Caco-2 (cell line): ENCODE measurements around the gene ELF2. TPM values are rescaled to one million over a fixed set of nuclear protein-coding genes. Genes with fewer than 3 reads are reported as not detected.

Experiments used
- BruUV-seq: library from RNA; stranded (reverse); fragments of 400-500 nt; replicated peaks from 2 replicates; lab custom pipeline; 2021; lab: Mats Ljungman, UMichigan
- CTCF ChIA-PET: fragments of 300-600 bp; sonication (Branson Sonifier 250); formaldehyde crosslinking; loops from one replicate; lab custom pipeline; 2022; ENCODE audit warnings: antibody characterized with exemption; lab: Charles Lee
- POLR2A ChIA-PET: fragments of 300-600 bp; sonication (Branson Sonifier 250); formaldehyde crosslinking; loops from one replicate; lab custom pipeline; 2022; ENCODE audit warnings: antibody characterized with exemption; lab: Charles Lee
- DNase-seq, 2 experiments: peaks; one replicate each; pipeline versions ENCODE4 v3.0.0 to v3.0.0-alpha.2; 2020 to 2022
- H3K27me3 ChIP-seq: replicated peaks from 2 replicates; pipeline ENCODE4 v1.6.0; 2011; ENCODE audit warnings: low read length; ENCODE audit not compliant: control insufficient read depth, insufficient read depth
- H3K36me3 ChIP-seq: 2 replicates; pipeline ENCODE4 v1.5.1; 2011; ENCODE audit warnings: low read length; ENCODE audit not compliant: control insufficient read depth, insufficient read depth
- H3K4me1 ChIP-seq: fragments of 250-450 bp; sonication (Bioruptor Pico); 2 replicates; pipeline ENCODE4 v1.5.1; 2020; ENCODE audit warnings: mild to moderate bottlenecking
- H3K4me3 ChIP-seq: 2 replicates; pipeline ENCODE4 v1.5.1; 2011; ENCODE audit warnings: low read depth, mild to moderate bottlenecking, control low read depth, low read length
- H3K9me3 ChIP-seq: fragments of 250-450 bp; sonication (Bioruptor Pico); 2 replicates; pipeline ENCODE4 v1.5.1; 2020; ENCODE audit warnings: mild to moderate bottlenecking, moderate library complexity
- H3K27ac Mint-ChIP-seq: one replicate; pipeline ENCODE4 v1.8.0; 2022; ENCODE audit warnings: mixed read lengths; ENCODE audit not compliant: unreplicated experiment
- H3K27me3 Mint-ChIP-seq: one replicate; pipeline ENCODE4 v1.8.0; 2022; ENCODE audit warnings: mixed read lengths; ENCODE audit not compliant: insufficient read depth, unreplicated experiment
- H3K36me3 Mint-ChIP-seq: one replicate; pipeline ENCODE4 v1.8.0; 2022; ENCODE audit warnings: mild to moderate bottlenecking, mixed read lengths; ENCODE audit not compliant: insufficient read depth, unreplicated experiment
- H3K4me1 Mint-ChIP-seq: one replicate; pipeline ENCODE4 v1.8.0; 2022; ENCODE audit warnings: low read depth, mixed read lengths; ENCODE audit not compliant: unreplicated experiment
- H3K4me3 Mint-ChIP-seq: one replicate; pipeline ENCODE4 v1.8.0; 2022; ENCODE audit warnings: mild to moderate bottlenecking, moderate library complexity, mixed read lengths; ENCODE audit not compliant: unreplicated experiment
- H3K9me3 Mint-ChIP-seq: one replicate; pipeline ENCODE4 v1.8.0; 2022; ENCODE audit warnings: mixed read lengths; ENCODE audit not compliant: unreplicated experiment
- intact Hi-C: fragments of 100-400 bp; cut with micrococcal nuclease; formaldehyde crosslinking; loops from one replicate; pipeline ENCODE4 v1.10.0; 2022; ENCODE audit not compliant: unreplicated experiment
- total RNA-seq: library from RNA; stranded (reverse); gene quantifications from 2 replicates; pipeline ENCODE4 v1.2.3, GENCODE V29; 2022
- TF ChIP-seq, protein P1 (sequence below), 2 experiments: fragments of 200-600 bp in 1 of 2; IDR thresholded peaks; 1 replicate in 1 of 2; 2 replicates in 1 of 2; pipeline versions ENCODE4 v1.5.1 to v1.8.0; 2011 to 2022; ENCODE audit warnings: antibody characterized with exemption in 1 of 2, control low read depth in 1 of 2, inconsistent platforms in 1 of 2, low read depth in 1 of 2, low read length in 1 of 2, mild to moderate bottlenecking in 1 of 2, moderate library complexity in 1 of 2; ENCODE audit not compliant: insufficient read depth in 1 of 2, severe bottlenecking in 1 of 2, unreplicated experiment in 1 of 2

ELF2 gene
- total RNA-seq, 1 experiment from 2014 or later, result 53.2 TPM

GRCh38 chr4:139175646-139176301, 1.2 kb downstream of the ELF2 start:
- Histone ChIP-seq H3K36me3 (no peaks in the 10 kb centered on the region), H3K4me3 (peak overlapping the region; percentile 84), H3K9me3 (no peaks in the 10 kb centered on the region), H3K27me3 (no peaks in the 10 kb centered on the region), H3K4me1 (peaks cover 13% of the 10 kb centered on the region; the same call in 1 of the 2 replicates)
- no peaks in the 10 kb centered on the region for H3K9me3 Mint-ChIP-seq
- H3K36me3 Mint-ChIP-seq, result peaks cover 18% of the 10 kb centered on the region
- DNase-seq, result no peak
- TF ChIP-seq, protein P1, sequence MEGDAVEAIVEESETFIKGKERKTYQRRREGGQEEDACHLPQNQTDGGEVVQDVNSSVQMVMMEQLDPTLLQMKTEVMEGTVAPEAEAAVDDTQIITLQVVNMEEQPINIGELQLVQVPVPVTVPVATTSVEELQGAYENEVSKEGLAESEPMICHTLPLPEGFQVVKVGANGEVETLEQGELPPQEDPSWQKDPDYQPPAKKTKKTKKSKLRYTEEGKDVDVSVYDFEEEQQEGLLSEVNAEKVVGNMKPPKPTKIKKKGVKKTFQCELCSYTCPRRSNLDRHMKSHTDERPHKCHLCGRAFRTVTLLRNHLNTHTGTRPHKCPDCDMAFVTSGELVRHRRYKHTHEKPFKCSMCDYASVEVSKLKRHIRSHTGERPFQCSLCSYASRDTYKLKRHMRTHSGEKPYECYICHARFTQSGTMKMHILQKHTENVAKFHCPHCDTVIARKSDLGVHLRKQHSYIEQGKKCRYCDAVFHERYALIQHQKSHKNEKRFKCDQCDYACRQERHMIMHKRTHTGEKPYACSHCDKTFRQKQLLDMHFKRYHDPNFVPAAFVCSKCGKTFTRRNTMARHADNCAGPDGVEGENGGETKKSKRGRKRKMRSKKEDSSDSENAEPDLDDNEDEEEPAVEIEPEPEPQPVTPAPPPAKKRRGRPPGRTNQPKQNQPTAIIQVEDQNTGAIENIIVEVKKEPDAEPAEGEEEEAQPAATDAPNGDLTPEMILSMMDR (IDR thresholded peaks at IDR 0.05; ENCODE audit: insufficient read depth in 1 of 2, low read depth in 1 of 2, low read length in 1 of 2, severe bottlenecking in 1 of 2, unreplicated experiment in 1 of 2), result no peak
- no TSS peak for BruUV-seq
- peaks cover 6% of the 10 kb centered on the region for H3K4me1 Mint-ChIP-seq
- no peaks in the 10 kb centered on the region for H3K27me3 Mint-ChIP-seq
- H3K27ac Mint-ChIP-seq, result peak overlapping the region; percentile 92
- ChIA-PET CTCF (interaction anchor here (0.9 to 2.9 kb wide), 4 partner anchors 8 to 125 kb away, joined by 3 to 13 read pairs (median 4); partner anchors contain the start of gene NAA15), POLR2A (interaction anchor here (0.5 to 3.2 kb wide), 5 partner anchors 8 to 126 kb away, joined by 3 to 44 read pairs (median 4); partner anchors contain the start of genes NAA15 and NDUFC1)
- peak overlapping the region; percentile 87 for H3K4me3 Mint-ChIP-seq
- intact Hi-C loops, result loop anchor here (2.0 kb wide), 1 partner anchor 77 kb away; no protein-coding TSS in a partner anchor

DNA sequence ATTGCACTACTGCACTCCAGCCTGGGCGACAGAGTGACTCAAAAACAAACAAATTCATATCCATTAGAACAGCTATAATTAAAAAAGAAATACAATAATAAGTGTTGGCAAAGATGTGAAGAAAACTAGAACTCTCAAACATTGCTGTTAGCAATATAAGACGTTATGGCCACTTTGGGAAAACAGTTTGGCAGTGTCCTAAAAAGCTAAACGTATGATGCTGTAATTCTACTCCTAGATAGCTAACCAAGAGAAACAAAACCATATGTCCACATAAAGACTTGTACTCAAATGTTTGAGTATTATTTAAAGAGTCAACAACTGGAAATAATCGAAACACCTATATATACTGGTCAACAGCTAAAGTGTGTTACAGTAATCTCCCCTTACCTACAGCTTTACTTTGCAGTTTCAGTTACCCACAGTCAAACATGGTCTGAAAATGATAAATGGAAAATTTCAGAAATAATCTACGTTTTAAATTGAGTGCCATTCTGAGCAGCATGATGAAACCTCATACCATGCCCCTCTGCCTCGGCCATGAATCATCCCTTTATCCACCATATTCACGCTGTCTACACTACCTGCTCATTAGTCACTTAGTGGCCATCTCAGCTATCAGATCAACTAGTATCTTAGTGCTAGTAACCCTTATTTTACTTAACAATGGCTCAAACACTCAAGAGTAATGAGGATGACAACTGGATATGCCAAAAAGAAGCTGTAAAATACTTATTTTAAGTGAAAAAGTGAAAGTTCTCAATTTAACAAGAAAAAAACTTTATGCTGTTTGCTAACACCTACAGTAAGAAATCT, 4.9 kb downstream of the ELF2 start:
- no peak overlapping the region for H3K4me3 Mint-ChIP-seq
- POLR2A ChIA-PET, result no interaction called here
- no peaks in the 10 kb centered on the region for H3K27me3 ChIP-seq
- H3K27me3 Mint-ChIP-seq, result no peaks in the 10 kb centered on the region
- H3K36me3 ChIP-seq, result no peaks in the 10 kb centered on the region
- TF ChIP-seq, protein P1 (IDR thresholded peaks at IDR 0.05; ENCODE audit: insufficient read depth in 1 of 2, low read depth in 1 of 2, low read length in 1 of 2, severe bottlenecking in 1 of 2, unreplicated experiment in 1 of 2), result no peak
- H3K9me3 Mint-ChIP-seq, result no peaks in the 10 kb centered on the region
- H3K27ac Mint-ChIP-seq, result no peak overlapping the region
- H3K36me3 Mint-ChIP-seq, result peaks cover 12% of the 10 kb centered on the region
- H3K4me3 ChIP-seq, result no peak overlapping the region
- DNase-seq, result no peak
- CTCF ChIA-PET, result interaction anchor here (1.7 kb wide), 1 partner anchor 124 kb away, joined by 6 read pairs; no protein-coding TSS in a partner anchor
- peaks cover 18% of the 10 kb centered on the region for H3K4me1 ChIP-seq
- H3K9me3 ChIP-seq, result no peaks in the 10 kb centered on the region
- no TSS peak for BruUV-seq
- intact Hi-C loops, result no loop called here
- H3K4me1 Mint-ChIP-seq, result no peaks in the 10 kb centered on the region

- no TSS peak for BruUV-seq
- H3K9me3 Mint-ChIP-seq, result no peaks in the 10 kb centered on the region
- DNase-seq, result no peak
- H3K27ac Mint-ChIP-seq, result no peak overlapping the region
- Histone ChIP-seq H3K4me3 (no peak overlapping the region), H3K27me3 (no peaks in the 10 kb centered on the region), H3K9me3 (no peaks in the 10 kb centered on the region), H3K4me1 (peaks cover 20% of the 10 kb centered on the region), H3K36me3 (no peaks in the 10 kb centered on the region)
- TF ChIP-seq, protein P1 (IDR thresholded peaks at IDR 0.05; ENCODE audit: insufficient read depth in 1 of 2, low read depth in 1 of 2, low read length in 1 of 2, severe bottlenecking in 1 of 2, unreplicated experiment in 1 of 2), result no peak
- POLR2A ChIA-PET, result no interaction called here
- H3K36me3 Mint-ChIP-seq, result peaks cover 5% of the 10 kb centered on the region
- H3K27me3 Mint-ChIP-seq, result no peaks in the 10 kb centered on the region
- no peak overlapping the region for H3K4me3 Mint-ChIP-seq
- CTCF ChIA-PET, result no interaction called here
- no peaks in the 10 kb centered on the region for H3K4me1 Mint-ChIP-seq
- intact Hi-C loops, result no loop called here
Measured at GRCh38 chr4:139170932-139171331, 6.1 kb downstream of the ELF2 start.
